Fibroblast of the aortic adventitia (primary cell): Measurements from ENCODE around the gene LCN9. TPM values are rescaled to one million over a fixed set of nuclear protein-coding genes. Genes with fewer than 3 reads are reported as not detected.

Experiments used
- DNase-seq: peaks from one replicate; pipeline ENCODE4 v3.0.0-alpha.2; 2010; ENCODE audit warnings: low read depth
- H3K4me3 ChIP-seq: 2 replicates; pipeline ENCODE4 v1.5.1; 2011; ENCODE audit warnings: low read depth, mild to moderate bottlenecking, control low read depth, low read length, moderate library complexity
- total RNA-seq: library from RNA; depleted of rRNA; stranded (reverse); fragments of >200 nt; gene quantifications from 2 replicates; pipeline ENCODE4 v1.2.3, GENCODE V29; 2012; ENCODE audit warnings: low replicate concordance
- TF ChIP-seq, protein P1 (sequence below): IDR thresholded peaks from 2 replicates; pipeline ENCODE4 v1.5.1; 2011; ENCODE audit warnings: mild to moderate bottlenecking, low read length, control low read depth, inconsistent platforms; ENCODE audit not compliant: insufficient read depth

LCN9 gene
- total RNA-seq, 1 donor = not detected

DNA sequence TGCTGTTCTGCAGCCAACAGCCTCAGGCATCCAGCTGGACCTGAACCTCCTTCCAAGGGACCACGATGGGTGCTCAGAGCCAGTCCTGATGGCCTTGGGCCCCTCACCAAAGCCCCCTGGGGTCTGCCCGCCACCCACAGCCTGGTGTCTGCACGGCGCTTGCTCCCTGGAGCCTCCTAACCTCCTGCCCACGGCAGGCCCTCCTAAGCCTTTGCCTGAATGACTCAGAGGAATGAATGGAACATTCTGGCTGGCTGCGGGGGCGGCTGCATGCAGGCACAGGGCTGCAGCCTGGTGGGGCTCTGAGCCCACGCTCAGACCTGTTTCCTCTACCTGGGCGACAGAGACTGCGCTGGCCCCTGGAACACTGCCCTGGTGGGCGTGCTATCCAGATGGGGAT lies 29.3 kb downstream of the LCN9 start:
- DNase-seq = no peak
- no peak overlapping the region for H3K4me3 ChIP-seq
- TF ChIP-seq, protein P1, sequence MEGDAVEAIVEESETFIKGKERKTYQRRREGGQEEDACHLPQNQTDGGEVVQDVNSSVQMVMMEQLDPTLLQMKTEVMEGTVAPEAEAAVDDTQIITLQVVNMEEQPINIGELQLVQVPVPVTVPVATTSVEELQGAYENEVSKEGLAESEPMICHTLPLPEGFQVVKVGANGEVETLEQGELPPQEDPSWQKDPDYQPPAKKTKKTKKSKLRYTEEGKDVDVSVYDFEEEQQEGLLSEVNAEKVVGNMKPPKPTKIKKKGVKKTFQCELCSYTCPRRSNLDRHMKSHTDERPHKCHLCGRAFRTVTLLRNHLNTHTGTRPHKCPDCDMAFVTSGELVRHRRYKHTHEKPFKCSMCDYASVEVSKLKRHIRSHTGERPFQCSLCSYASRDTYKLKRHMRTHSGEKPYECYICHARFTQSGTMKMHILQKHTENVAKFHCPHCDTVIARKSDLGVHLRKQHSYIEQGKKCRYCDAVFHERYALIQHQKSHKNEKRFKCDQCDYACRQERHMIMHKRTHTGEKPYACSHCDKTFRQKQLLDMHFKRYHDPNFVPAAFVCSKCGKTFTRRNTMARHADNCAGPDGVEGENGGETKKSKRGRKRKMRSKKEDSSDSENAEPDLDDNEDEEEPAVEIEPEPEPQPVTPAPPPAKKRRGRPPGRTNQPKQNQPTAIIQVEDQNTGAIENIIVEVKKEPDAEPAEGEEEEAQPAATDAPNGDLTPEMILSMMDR = no peak

DNA sequence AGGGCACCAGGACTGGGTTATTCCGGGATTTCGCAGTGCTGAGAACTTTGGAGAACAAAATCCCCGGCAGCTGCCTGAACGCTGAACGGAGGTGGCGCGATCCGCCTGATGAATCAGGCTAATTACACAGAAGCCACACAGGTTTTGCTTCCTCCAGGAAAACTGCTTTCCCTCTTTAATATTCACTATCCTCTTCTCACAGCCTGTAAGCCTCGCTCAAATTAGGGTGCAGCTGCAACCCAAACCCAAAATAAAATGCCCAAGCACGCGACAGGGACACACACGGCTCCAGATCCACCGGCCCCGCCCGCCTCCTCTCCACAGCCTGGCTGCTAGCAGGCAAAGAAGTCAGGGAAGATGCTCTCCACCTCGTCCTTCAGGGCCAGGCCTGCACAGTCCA lies 30.2 kb downstream of the LCN9 start:
- DNase-seq = no peak
- TF ChIP-seq, protein P1 = no peak
- H3K4me3 ChIP-seq = no peak overlapping the region

DNA sequence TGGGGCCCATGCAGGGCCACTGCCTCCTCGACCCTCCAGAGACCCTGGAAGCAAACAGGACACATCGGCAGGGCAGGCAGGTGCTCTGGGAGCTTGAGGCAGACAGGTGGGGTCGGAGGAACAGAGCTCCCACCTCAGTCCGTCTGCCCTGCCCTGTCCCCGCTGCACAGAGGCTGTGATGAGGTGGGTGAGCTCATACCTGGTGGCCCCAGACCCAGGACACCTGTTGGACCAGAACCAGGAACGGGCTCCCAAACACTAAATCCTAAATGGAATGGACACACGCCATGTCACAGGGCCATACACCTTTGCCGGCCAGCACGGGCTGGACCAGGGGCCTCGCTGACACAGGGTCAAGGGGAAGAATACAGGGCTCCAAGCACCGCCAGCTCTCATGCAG lies 30.7 kb downstream of the LCN9 start:
- TF ChIP-seq, protein P1 = no peak
- DNase-seq = no peak

DNA sequence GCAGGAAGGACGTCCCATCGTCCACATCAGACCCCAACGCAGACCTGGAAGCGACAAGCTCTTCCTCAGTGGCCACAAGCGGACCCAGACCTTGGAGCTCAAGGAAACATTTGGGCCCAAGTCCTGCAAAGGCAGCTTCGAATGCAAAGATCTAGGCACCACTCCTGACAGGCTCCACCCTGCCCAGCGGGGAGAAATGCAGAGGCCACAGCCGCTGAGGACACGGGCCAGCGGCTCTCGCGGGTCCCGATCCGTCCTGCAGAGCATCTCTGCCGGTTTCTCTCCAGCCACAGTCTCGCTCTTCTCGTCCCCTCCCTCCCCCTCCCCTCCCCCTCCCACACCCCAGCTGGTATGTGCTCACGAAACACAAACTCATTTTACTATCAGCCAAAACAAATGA lies 31.3 kb downstream of the LCN9 start:
- no peak for DNase-seq
- TF ChIP-seq, protein P1 = no peak
- H3K4me3 ChIP-seq = no peak overlapping the region

More for the DNA sequence above, 30.7 kb downstream of the LCN9 start:
- no peak overlapping the region for H3K4me3 ChIP-seq

DNA sequence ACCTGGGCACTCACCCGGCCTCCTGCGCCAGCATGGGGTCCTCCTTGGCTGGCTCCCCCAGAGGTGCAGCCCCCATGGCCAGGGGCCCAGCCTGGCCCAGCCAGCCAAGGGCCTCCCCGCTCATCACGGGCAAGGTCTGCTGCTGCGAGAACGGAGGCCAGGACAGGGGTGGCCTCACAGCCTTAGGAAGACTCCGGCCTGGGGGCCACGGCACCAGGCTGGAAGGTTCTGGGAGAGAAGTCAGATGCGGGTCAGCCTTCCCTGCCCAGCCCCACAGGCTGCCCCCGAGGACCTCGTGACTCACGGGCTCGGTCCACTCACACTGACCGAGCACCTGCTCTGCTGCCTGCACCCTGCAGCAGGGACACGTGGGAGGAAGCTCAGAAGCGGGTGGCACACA lies 31.9 kb downstream of the LCN9 start:
- H3K4me3 ChIP-seq = no peak overlapping the region
- TF ChIP-seq, protein P1 = no peak
- DNase-seq = no peak

DNA sequence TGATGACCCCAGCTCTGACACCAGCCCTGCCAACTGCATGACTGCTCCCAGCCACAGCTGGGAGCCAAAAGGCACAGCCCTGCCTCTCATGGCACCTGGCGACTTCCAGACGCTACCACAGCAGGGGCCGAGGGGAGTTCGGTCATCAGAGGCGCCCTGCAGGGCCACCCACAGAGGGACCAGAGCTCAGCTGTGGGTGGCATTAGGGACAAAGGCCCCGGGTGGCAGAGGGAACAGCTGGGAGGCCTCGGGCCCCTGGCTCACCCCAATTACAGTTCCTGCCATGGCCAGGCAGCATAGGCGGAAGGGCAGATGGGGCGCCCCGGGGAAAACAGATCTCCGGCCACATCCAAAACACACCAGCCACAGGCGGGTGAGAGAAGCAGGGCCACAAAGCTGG lies 32.5 kb downstream of the LCN9 start:
- TF ChIP-seq, protein P1 = no peak
- no peak overlapping the region for H3K4me3 ChIP-seq
- no peak for DNase-seq

DNA sequence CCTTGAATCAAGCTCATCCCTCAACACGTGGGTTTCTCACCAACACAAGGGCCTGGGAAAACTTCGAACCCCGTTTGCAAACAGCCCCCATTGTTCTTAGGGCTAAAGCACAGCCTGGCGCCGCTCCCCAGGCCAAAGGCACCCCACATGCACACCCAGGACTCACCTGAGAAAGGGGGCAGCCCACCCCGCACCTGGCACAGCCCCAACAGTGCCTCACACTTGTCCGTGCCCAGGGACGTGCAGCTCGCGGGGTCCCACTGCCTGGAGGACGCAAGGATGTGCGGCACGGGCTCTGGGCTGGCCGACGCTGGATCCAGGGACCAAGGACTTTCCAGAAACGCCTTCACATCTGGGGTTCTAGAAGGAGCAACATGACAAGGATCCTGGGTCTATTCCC lies 33.3 kb downstream of the LCN9 start:
- H3K4me3 ChIP-seq = no peak overlapping the region
- TF ChIP-seq, protein P1 = no peak
- no peak for DNase-seq
